Stimulated activated CD8-positive, alpha-beta memory T cell treated with anti-CD3 and anti-CD28 coated beads, Interleukin-12 subunit alpha, Interleukin-12 subunit beta, amount 100 ng/mL, for 4 hours (primary cell): Measurements from ENCODE around the gene TMEM270.

Experiments used
- DNase-seq: peaks from one replicate; pipeline ENCODE4 v3.0.0-alpha.2; 2020; ENCODE audit warnings: low read depth

Gene TMEM270

DNA sequence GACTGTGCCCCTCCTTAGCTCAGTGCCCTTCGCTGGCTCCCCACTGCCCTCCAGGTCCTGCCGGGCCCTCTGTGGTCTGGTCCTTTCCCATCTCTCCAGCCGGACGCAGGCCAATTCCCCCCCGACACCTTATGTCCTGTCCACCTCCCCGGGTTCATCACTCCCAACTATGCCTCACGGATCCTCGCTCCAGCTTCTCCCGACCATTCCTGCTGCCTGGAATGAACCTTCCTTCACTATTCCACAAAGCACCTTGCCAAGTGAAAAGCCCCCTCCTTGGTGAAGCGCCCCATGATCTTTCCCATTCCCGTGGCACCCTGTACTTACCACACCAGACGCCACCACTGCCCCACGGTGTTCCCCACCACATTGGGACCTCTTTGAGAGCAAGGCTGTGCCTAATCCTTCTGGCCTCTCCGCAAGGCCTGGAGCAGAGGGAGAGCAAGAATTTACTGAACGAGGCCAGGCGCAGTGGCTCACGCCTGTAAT lies 47.2 kb downstream of the TMEM270 start:
- DNase-seq: no peak

DNA sequence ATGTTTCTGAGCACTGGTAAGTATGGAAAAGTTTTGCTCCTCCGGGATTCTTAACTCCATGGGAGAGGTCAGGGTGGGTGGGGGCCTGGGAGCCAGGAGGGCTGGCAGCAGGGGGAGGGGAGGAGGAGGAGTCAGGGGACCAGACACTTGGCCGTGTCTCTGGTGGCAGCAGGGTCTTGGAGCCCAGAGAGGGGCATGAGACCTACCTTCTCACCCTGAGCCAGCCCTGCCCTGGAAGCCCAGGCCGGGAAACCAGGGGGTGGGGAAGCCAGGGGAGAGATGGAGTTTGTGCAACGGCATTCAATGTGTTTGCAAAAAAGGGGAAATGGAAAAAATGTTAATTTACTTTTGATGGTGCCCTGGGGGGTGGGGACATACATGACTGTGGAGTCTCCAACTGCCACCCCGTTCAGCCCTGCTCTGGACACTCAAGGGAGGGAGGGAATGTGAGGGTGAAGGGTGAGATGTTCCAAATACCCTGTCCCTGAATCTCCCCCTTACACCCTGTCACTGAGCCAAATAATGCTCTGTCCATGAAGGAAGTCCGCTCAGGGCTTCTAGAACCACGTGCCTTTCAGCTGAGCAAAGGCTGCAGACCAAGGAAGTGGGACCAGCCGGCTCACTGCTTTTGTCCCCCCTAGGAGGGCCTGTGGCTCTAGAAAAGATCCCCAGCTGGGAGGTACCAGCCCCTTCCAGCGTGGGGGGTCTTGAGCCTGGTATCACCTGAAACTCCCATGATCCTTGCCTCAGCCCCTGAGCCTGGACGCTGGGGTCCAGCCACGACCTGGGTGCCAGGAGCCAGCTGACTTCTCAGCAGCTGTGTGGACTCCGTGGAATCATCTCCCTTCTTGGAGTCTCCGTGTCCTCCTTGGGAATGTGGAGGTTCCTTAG lies 48.3 kb downstream of the TMEM270 start:
- no peak for DNase-seq

DNA sequence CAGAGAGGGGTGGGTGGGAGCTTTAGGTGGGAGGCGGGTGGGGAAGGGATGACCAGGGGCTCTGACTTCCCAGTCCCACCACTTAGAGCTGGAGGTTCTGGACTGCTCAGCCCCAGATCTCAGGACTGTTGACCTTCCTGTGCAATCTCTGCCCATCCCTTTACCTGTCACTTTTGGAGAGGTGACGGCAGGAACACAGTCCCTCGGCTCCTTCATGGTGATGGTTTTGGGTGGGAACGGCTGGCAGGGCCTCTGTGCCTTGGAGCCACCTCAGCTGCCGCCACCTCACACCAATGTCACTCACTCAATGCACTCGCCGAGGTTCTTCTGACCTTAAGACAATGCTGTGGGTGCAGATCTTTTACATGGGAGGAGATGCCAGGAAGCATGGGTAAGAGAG lies 49.0 kb downstream of the TMEM270 start:
- no peak for DNase-seq

DNA sequence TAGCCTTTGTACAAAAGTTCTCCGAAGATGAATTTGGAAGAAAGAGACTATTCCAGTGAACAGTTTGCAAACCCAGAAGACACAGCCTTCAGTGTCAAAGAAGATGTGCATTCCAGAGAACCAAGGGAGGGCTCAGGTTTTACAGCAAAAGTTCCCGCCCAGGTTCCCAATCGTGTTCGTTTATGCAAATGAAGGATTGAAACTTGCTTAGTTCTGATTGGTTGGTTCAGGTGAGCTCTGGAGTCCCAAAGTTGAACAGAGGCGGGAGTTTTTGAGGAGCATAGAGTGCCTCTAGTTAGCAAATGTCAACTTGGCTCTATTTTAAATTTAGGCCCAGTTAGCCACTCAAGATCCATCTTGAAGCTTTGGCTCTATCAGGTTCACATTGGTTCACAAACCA lies 51.3 kb downstream of the TMEM270 start:
- DNase-seq: no peak
